AG08396 (cell line): ENCODE measurements around the gene MEX3B.
"Not testable (repeated sequence)": the region's sequence is repeated elsewhere in the genome, so short reads cannot be mapped to it uniquely, and the experiment has no call there.

ENCODE experiments used
- DNase-seq: peaks from one replicate; pipeline ENCODE4 v3.0.0; 2012; ENCODE audit warnings: low spot score, mixed read lengths

The MEX3B gene

GRCh38 chr15:82005239-82005638, 40.6 kb downstream of the MEX3B start:
- no peak for DNase-seq

GRCh38 chr15:82003916-82004315, 41.9 kb downstream of the MEX3B start:
- DNase-seq, result no peak

GRCh38 chr15:81995081-81995480, 50.7 kb downstream of the MEX3B start:
- DNase-seq, result not testable (repeated sequence)

- no peak for DNase-seq
Observed at GRCh38 chr15:81992523-81992922, 53.3 kb downstream of the MEX3B start.
